K562 (cell line): ENCODE measurements around the gene WDR55. TPM values are rescaled to one million over a fixed set of nuclear protein-coding genes. Genes with fewer than 3 reads are reported as not detected.

Source experiments
- ATAC-seq: fragments of 200-7000 bp; cut with Tn5 transposase; 3 replicates; pipeline ENCODE4 v1.9.1; 2020; ENCODE audit warnings: moderate library complexity
- BruUV-seq: library from RNA; stranded (reverse); fragments of 400-500 nt; replicated peaks from 2 replicates; lab custom pipeline; 2021; lab: Mats Ljungman, UMichigan
- CTCF ChIA-PET: fragments of 300-600 bp; formaldehyde crosslinking; extraction: SDS; loops from one replicate; lab custom pipeline; 2021; ENCODE audit warnings: low intra/inter-chr PET ratio; lab: Yijun Ruan, JAX
- POLR2A ChIA-PET: fragments of 300-600, 350-650 bp; sonication (Branson Sonifier 250); formaldehyde crosslinking; extraction: SDS; loops from one replicate; lab custom pipeline; 2021; ENCODE audit warnings: antibody characterized with exemption, inconsistent platforms; lab: Yijun Ruan, JAX
- DNase-seq, 4 experiments: peaks; one replicate each; pipeline versions ENCODE4 v3.0.0 to v3.0.0-alpha.2; 2011 to 2018; ENCODE audit warnings: low spot score in 3 of 4, mixed read lengths in 3 of 4; ENCODE audit errors: extremely low read depth in 1 of 4
- FAIRE-seq: peaks from 2 replicates; lab custom pipeline; 2011; peaks lifted over from hg19 to GRCh38; lab: Jason Lieb, UNC
- H2AFZ ChIP-seq: 2 replicates; pipeline ENCODE4 v1.6.0; 2011; ENCODE audit warnings: low read depth, low read length, control low read depth, inconsistent platforms
- H3K27ac ChIP-seq: fragments of 200-600 bp; 3 replicates; pipeline ENCODE4 v1.8.0; 2011; ENCODE audit warnings: low read depth, mild to moderate bottlenecking, control low read depth, inconsistent platforms, low read length, moderate library complexity, mixed read lengths; ENCODE audit errors: extremely low read depth
- H3K27me3 ChIP-seq, 2 experiments: fragments of 300-600 bp in 1 of 2; 2 replicates in 1 of 2; 3 replicates in 1 of 2; pipeline versions ENCODE4 v1.6.0 to v1.8.0; 2011; ENCODE audit warnings: inconsistent platforms in 2 of 2, low read length in 2 of 2, mild to moderate bottlenecking in 1 of 2, mixed read lengths in 1 of 2, moderate library complexity in 1 of 2; ENCODE audit not compliant: control insufficient read depth in 2 of 2, insufficient read depth in 2 of 2
- H3K36me3 ChIP-seq: fragments of 300-600 bp; 3 replicates; pipeline ENCODE4 v1.8.0; 2011; ENCODE audit warnings: mild to moderate bottlenecking, low read length, inconsistent platforms; ENCODE audit not compliant: control insufficient read depth, insufficient read depth
- H3K4me1 ChIP-seq, 2 experiments: fragments of 200-600 bp in 1 of 2; replicated peaks in 1 of 2; 2 replicates in 1 of 2; 3 replicates in 1 of 2; pipeline versions ENCODE4 v1.5.1 to v1.8.0; 2011; ENCODE audit warnings: inconsistent platforms in 2 of 2, low read length in 2 of 2, mild to moderate bottlenecking in 1 of 2, mixed read lengths in 1 of 2, moderate library complexity in 1 of 2; ENCODE audit not compliant: control insufficient read depth in 2 of 2, insufficient read depth in 2 of 2
- H3K4me2 ChIP-seq: 2 replicates; pipeline ENCODE4 v1.6.1; 2011; ENCODE audit warnings: low read length, control low read depth, inconsistent platforms, mixed read lengths; ENCODE audit not compliant: insufficient read depth
- H3K4me3 ChIP-seq: fragments of 200-600 bp; sonication (generic), shearing (Covaris generic); 2 replicates; pipeline ENCODE4 v1.5.1; 2016; ENCODE audit warnings: control low read depth, inconsistent platforms
- H3K79me2 ChIP-seq: fragments of 200-600 bp; 3 replicates; pipeline ENCODE4 v1.8.0; 2011; ENCODE audit warnings: low read length, inconsistent platforms; ENCODE audit not compliant: control insufficient read depth, insufficient read depth
- H3K9ac ChIP-seq, 2 experiments: 2 replicates each; pipeline versions ENCODE4 v1.6.0 to v1.6.1; 2011; ENCODE audit warnings: low read depth in 2 of 2, low read length in 2 of 2, control low read depth in 1 of 2, inconsistent platforms in 1 of 2, mild to moderate bottlenecking in 1 of 2, mixed read lengths in 1 of 2; ENCODE audit not compliant: insufficient read depth in 1 of 2
- H3K9me1 ChIP-seq: one replicate; pipeline ENCODE4 v1.6.0; 2011; ENCODE audit warnings: inconsistent platforms, mild to moderate bottlenecking, low read length, moderate library complexity; ENCODE audit not compliant: control insufficient read depth, insufficient read depth
- H3K9me3 ChIP-seq: replicated peaks from 2 replicates; pipeline ENCODE4 v1.5.1; 2011; ENCODE audit warnings: low read depth, low read length, inconsistent platforms; ENCODE audit not compliant: control insufficient read depth, insufficient read depth
- H4K20me1 ChIP-seq: replicated peaks from 2 replicates; pipeline ENCODE4 v1.6.1; 2011; ENCODE audit warnings: low read length, inconsistent platforms, mixed read lengths; ENCODE audit not compliant: control insufficient read depth, insufficient read depth
- CHD4 ChIP-seq: fragments of 200-600 bp; sonication (generic); IDR thresholded peaks from 3 replicates; pipeline ENCODE4 v1.6.1; 2012; ENCODE audit warnings: low read depth, mild to moderate bottlenecking, mixed read lengths, low read length, inconsistent platforms; ENCODE audit not compliant: insufficient read depth, insufficient replicate concordance, poor library complexity, severe bottlenecking
- CLOCK ChIP-seq: fragments of 250-450 bp; sonication (Bioruptor Pico); IDR thresholded peaks from 2 replicates; pipeline ENCODE4 v1.4.0; 2020; ENCODE audit warnings: mild to moderate bottlenecking, moderate library complexity, borderline replicate concordance
- CREB3 ChIP-seq: fragments of 450-650 bp; conservative IDR thresholded peaks from 2 replicates; pipeline ENCODE4 v1.6.1; 2016; ENCODE audit warnings: missing genetic modification characterization, low read depth, mild to moderate bottlenecking, missing compliant biosample characterization, moderate library complexity
- ETS2 ChIP-seq: IDR thresholded peaks from 2 replicates; pipeline ENCODE4 v1.6.1; 2016; ENCODE audit warnings: borderline replicate concordance, missing genetic modification characterization, mild to moderate bottlenecking, moderate library complexity, missing compliant biosample characterization; ENCODE audit not compliant: poor library complexity, severe bottlenecking
- EZH2 ChIP-seq: IDR thresholded peaks from 2 replicates; pipeline ENCODE4 v1.6.1; 2012; ENCODE audit warnings: low read depth, mild to moderate bottlenecking, inconsistent platforms, low read length, borderline replicate concordance
- HCFC1 ChIP-seq: IDR thresholded peaks from 2 replicates; pipeline ENCODE4 v1.6.1; 2012; ENCODE audit warnings: low read depth, low read length, improper control_type of control experiment
- HDGF ChIP-seq: fragments of 450-650 bp; IDR thresholded peaks from 2 replicates; pipeline ENCODE4 v1.6.1; 2016
- LCOR ChIP-seq: sonication (generic); formaldehyde crosslinking; IDR thresholded peaks from 2 replicates; pipeline ENCODE4 v1.8.0; 2022; ENCODE audit warnings: mild to moderate bottlenecking, missing genetic modification reagents
- MAX ChIP-seq: sonication (generic); formaldehyde crosslinking; IDR thresholded peaks from 2 replicates; pipeline ENCODE4 v1.9.0; 2022; ENCODE audit warnings: mild to moderate bottlenecking, missing genetic modification reagents
- NUFIP1 ChIP-seq: fragments of 450-650 bp; IDR thresholded peaks from 2 replicates; pipeline ENCODE4 v1.6.1; 2018; ENCODE audit not compliant: partially characterized antibody
- POLR2H ChIP-seq: IDR thresholded peaks from 2 replicates; pipeline ENCODE4 v1.6.1; 2016; ENCODE audit warnings: missing genetic modification characterization, low read depth, mild to moderate bottlenecking, control low read depth, missing compliant biosample characterization, moderate library complexity
- POLR3A ChIP-seq: IDR thresholded peaks from 2 replicates; pipeline ENCODE4 v1.6.1; 2011; ENCODE audit warnings: borderline replicate concordance, mild to moderate bottlenecking, moderate library complexity; ENCODE audit not compliant: insufficient read length, insufficient read depth; ENCODE audit errors: extremely low read depth
- RUNX1 ChIP-seq: sonication (generic); IDR thresholded peaks from 2 replicates; pipeline ENCODE4 v1.6.1; 2016; ENCODE audit warnings: antibody characterized with exemption, low read depth
- TAL1 ChIP-seq: fragments of 450-650 bp; IDR thresholded peaks from 2 replicates; pipeline ENCODE4 v1.6.1; 2016; ENCODE audit warnings: mild to moderate bottlenecking
- WGBS: fragments of 100-300 bp; shearing (Covaris generic); methylation state at CpG from one replicate; pipeline ENCODE4 v1.1.6; 2016; ENCODE audit warnings: low coverage, mixed read lengths; ENCODE audit not compliant: insufficient coverage; ENCODE audit errors: missing lambda C conversion rate; 5-methylcytosine and 5-hydroxymethylcytosine counted together
- in situ Hi-C: fragments of 300-500 bp; cut with MboI; formaldehyde crosslinking; loops from 4 replicates; pipeline ENCODE4 v1.15.0; 2018; ENCODE audit warnings: inconsistent platforms, mixed read lengths
- intact Hi-C: fragments of 100-400 bp; cut with micrococcal nuclease; formaldehyde crosslinking; loops from 2 replicates; pipeline ENCODE4 v1.14.2; 2022
- polyA plus RNA-seq, 8 experiments: library from polyadenylated mRNA; depleted of rRNA in 4 of 8; stranded (reverse) in 5 of 8; unstranded in 3 of 8; fragments of >200 nt; fragmentation: Nextera tagmentation in 2 of 8; fragmentation: Illumina TruSeq in 1 of 8; extraction: Ambion mirVana in 2 of 8; extraction: Trizol in 1 of 8; gene quantifications; 2 replicates each; pipeline versions ENCODE4 v1.2.1 to v1.2.3, GENCODE V29; 2011 to 2014; ENCODE audit warnings: inconsistent platforms in 1 of 8, missing spikeins in 1 of 8
- total RNA-seq, 7 experiments: library from RNA; depleted of rRNA in 6 of 7; stranded (reverse); fragments of >200 nt in 6 of 7; fragmentation: Illumina TruSeq in 2 of 7; extraction: Trizol in 2 of 7; gene quantifications; 2 replicates each; pipeline versions ENCODE4 v1.2.1 to v1.2.3, GENCODE V29; 2011 to 2021; ENCODE audit warnings: low replicate concordance in 1 of 7
- TF ChIP-seq, protein P1 (sequence below): fragments of 250-450 bp; sonication (Bioruptor Pico); IDR thresholded peaks from 2 replicates; pipeline ENCODE4 v1.8.0; 2022; ENCODE audit warnings: inconsistent platforms

WDR55 gene
- total and polyA plus RNA-seq, 9 of the 15 experiments (the other 6 are each of a cell fraction or from before 2014, with no cell fraction given): 5.2 to 45.0 (median 29.3) TPM

- TF ChIP-seq CLOCK (CRISPR knock-in tag) (no peak), MAX (CRISPR knock-in tag) (no peak), TAL1 (no peak), CHD4 (no peak)
Observed at GRCh38 chr5:140633021-140633471, 31.7 kb upstream of the WDR55 start, which contains the start of gene CD14 (continued).

GRCh38 chr5:140633501-140633900, 31.2 kb upstream of the WDR55 start:
- H3K36me3 ChIP-seq: no peaks in the 10 kb centered on the region
- FAIRE-seq (no peak), DNase-seq (no peak), ATAC-seq (no peak)
- H2AFZ ChIP-seq: no peak overlapping the region
- H3K4me1 ChIP-seq: peaks cover 4 to 17% of the 10 kb centered on the region in 2 experiments; a peak in 4 of 5 replicates
- ChIA-PET CTCF (no interaction called here), POLR2A (no interaction called here)
- in situ Hi-C loops (no loop called here), intact Hi-C loops (no loop called here)
- no TSS peak for BruUV-seq
- TF ChIP-seq NUFIP1 (no peak), LCOR (CRISPR knock-in tag) (no peak), ETS2 (tag) (no peak), POLR2H (tag) (no peak), HCFC1 (no peak), EZH2 (no peak), CREB3 (tag) (no peak), HDGF (no peak), RUNX1 (no peak), POLR3A (no peak)
- TF ChIP-seq, protein P1, sequence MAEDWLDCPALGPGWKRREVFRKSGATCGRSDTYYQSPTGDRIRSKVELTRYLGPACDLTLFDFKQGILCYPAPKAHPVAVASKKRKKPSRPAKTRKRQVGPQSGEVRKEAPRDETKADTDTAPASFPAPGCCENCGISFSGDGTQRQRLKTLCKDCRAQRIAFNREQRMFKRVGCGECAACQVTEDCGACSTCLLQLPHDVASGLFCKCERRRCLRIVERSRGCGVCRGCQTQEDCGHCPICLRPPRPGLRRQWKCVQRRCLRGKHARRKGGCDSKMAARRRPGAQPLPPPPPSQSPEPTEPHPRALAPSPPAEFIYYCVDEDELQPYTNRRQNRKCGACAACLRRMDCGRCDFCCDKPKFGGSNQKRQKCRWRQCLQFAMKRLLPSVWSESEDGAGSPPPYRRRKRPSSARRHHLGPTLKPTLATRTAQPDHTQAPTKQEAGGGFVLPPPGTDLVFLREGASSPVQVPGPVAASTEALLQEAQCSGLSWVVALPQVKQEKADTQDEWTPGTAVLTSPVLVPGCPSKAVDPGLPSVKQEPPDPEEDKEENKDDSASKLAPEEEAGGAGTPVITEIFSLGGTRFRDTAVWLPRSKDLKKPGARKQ: no peak
- no peak overlapping the region for H3K4me3 ChIP-seq
- no peaks in the 10 kb centered on the region for H3K9me1 ChIP-seq
- H3K9ac ChIP-seq: no peak overlapping the region
- no peaks in the 10 kb centered on the region for H3K79me2 ChIP-seq
- no peak overlapping the region for H3K4me2 ChIP-seq
- H3K27me3 ChIP-seq: no peaks in the 10 kb centered on the region
- no peaks in the 10 kb centered on the region for H4K20me1 ChIP-seq
- H3K9me3 ChIP-seq: no peaks in the 10 kb centered on the region
- 76% methylated on average over 2 of the region's 2 CpGs for WGBS
- H3K27ac ChIP-seq: no peak overlapping the region
